Stimulated activated CD4-positive, alpha-beta T cell treated with anti-CD3 and anti-CD28 coated beads, Interleukin-15, amount 100 ng/mL, for 48 hours (primary cell): ENCODE data around the gene COQ8A.
"Not testable (repeated sequence)": the region's sequence is repeated elsewhere in the genome, so short reads cannot be mapped to it uniquely, and the experiment has no call there.

Experiments used
- DNase-seq, 2 donors: peaks; one replicate each; pipeline ENCODE4 v3.0.0-alpha.2; 2020; ENCODE audit warnings: low read depth in 2 of 2

COQ8A gene

GRCh38 chr1:226984521-226985238, 44.6 kb downstream of the COQ8A start:
- DNase-seq = no peak

GRCh38 chr1:226985239-226985838, 45.2 kb downstream of the COQ8A start:
- DNase-seq = no peak

GRCh38 chr1:226985839-226986463, 45.9 kb downstream of the COQ8A start:
- DNase-seq = no peak

- DNase-seq = no peak
Observed at GRCh38 chr1:226986496-226987178, 46.5 kb downstream of the COQ8A start.

- DNase-seq = no peak
Observed at GRCh38 chr1:226987179-226987536, 47.1 kb downstream of the COQ8A start.

GRCh38 chr1:226987623-226988333, 47.7 kb downstream of the COQ8A start:
- DNase-seq = no peak

GRCh38 chr1:226988334-226988666, 48.2 kb downstream of the COQ8A start:
- DNase-seq = no peak

GRCh38 chr1:226989085-226989920, 49.2 kb downstream of the COQ8A start:
- DNase-seq = no peak

GRCh38 chr1:226990133-226990716, 50.1 kb downstream of the COQ8A start:
- DNase-seq = peak; percentile 59 to 61

- no peak for DNase-seq
Observed at GRCh38 chr1:226991920-226992319, 51.8 kb downstream of the COQ8A start.

GRCh38 chr1:226993814-226994585, 53.9 kb downstream of the COQ8A start:
- no peak for DNase-seq

GRCh38 chr1:226994586-226995364, 54.7 kb downstream of the COQ8A start:
- no peak for DNase-seq

GRCh38 chr1:226995365-226996332, 55.6 kb downstream of the COQ8A start:
- no peak for DNase-seq

GRCh38 chr1:226999579-226999978, 59.5 kb downstream of the COQ8A start:
- not testable (repeated sequence) for DNase-seq

- DNase-seq = no peak
Observed at GRCh38 chr1:227002531-227003049, 62.5 kb downstream of the COQ8A start.

- DNase-seq = no peak
Observed at GRCh38 chr1:227003165-227003564, 63.1 kb downstream of the COQ8A start.

GRCh38 chr1:227004796-227005195, 64.7 kb downstream of the COQ8A start:
- DNase-seq = no peak
